GM12878 (cell line): ENCODE results near the gene ARHGAP26. TPM values are rescaled to one million over a fixed set of nuclear protein-coding genes. Genes with fewer than 3 reads are reported as not detected.

ENCODE experiments used
- ATAC-seq: fragments of 200-7000 bp; cut with Tn5 transposase; 3 replicates; pipeline ENCODE4 v1.9.1; 2020; ENCODE audit warnings: mild to moderate bottlenecking, moderate library complexity
- BruUV-seq: library from RNA; stranded (reverse); fragments of 400-500 nt; replicated peaks from 2 replicates; lab custom pipeline; 2021; lab: Mats Ljungman, UMichigan
- CTCF ChIA-PET: fragments of 300-600 bp; sonication (Branson Sonifier 250); formaldehyde crosslinking; extraction: SDS; loops from one replicate; lab custom pipeline; 2021; ENCODE audit warnings: inconsistent platforms; lab: Yijun Ruan, JAX
- POLR2A ChIA-PET: fragments of 350-600 bp; formaldehyde crosslinking; extraction: SDS; loops from one replicate; lab custom pipeline; 2021; ENCODE audit warnings: inconsistent platforms; lab: Charles Lee
- RAD21 ChIA-PET: fragments of 300-600 bp; sonication (Branson Sonifier 250); formaldehyde crosslinking; loops from one replicate; lab custom pipeline; 2023; ENCODE audit warnings: antibody characterized with exemption; ENCODE audit not compliant: unreplicated experiment; lab: Charles Lee
- SMC1A ChIA-PET: fragments of 300-600 bp; sonication (Branson Sonifier 250); formaldehyde crosslinking; loops from one replicate; lab custom pipeline; 2023; ENCODE audit not compliant: unreplicated experiment, uncharacterized antibody; lab: Charles Lee
- DNase-seq: peaks from one replicate; pipeline ENCODE4 v3.0.0-alpha.2; 2011; ENCODE audit warnings: low read depth, low spot score
- FAIRE-seq: peaks from 3 replicates; lab custom pipeline; 2011; peaks lifted over from hg19 to GRCh38; lab: Jason Lieb, UNC
- H2AFZ ChIP-seq: 2 replicates; pipeline ENCODE4 v1.6.0; 2011; ENCODE audit warnings: low read depth, low read length, control low read depth; ENCODE audit not compliant: control insufficient read depth
- H3K27ac ChIP-seq: 2 replicates; pipeline ENCODE4 v1.5.1; 2011; ENCODE audit warnings: control low read depth; ENCODE audit not compliant: control insufficient read depth, insufficient read depth
- H3K27me3 ChIP-seq, 2 experiments: replicated peaks in 1 of 2; 2 replicates each; pipeline versions ENCODE4 v1.6.0 to v1.6.1; 2011; ENCODE audit warnings: low read length in 1 of 2; ENCODE audit not compliant: control insufficient read depth in 2 of 2, insufficient read depth in 2 of 2
- H3K36me3 ChIP-seq, 2 experiments: 2 replicates each; pipeline ENCODE4 v1.5.1; 2011; ENCODE audit warnings: low read length in 1 of 2; ENCODE audit not compliant: control insufficient read depth in 2 of 2, insufficient read depth in 2 of 2
- H3K4me1 ChIP-seq: 2 replicates; pipeline ENCODE4 v1.6.1; 2011; ENCODE audit warnings: mild to moderate bottlenecking, low read length, moderate library complexity, mixed read lengths; ENCODE audit not compliant: control insufficient read depth, insufficient read depth
- H3K4me2 ChIP-seq: 2 replicates; pipeline ENCODE4 v1.6.0; 2011; ENCODE audit warnings: control low read depth; ENCODE audit not compliant: control insufficient read depth, insufficient read depth
- H3K4me3 ChIP-seq: fragments of 200-600 bp; sonication (generic); 2 replicates; pipeline ENCODE4 v1.5.1; 2016
- H3K79me2 ChIP-seq: 2 replicates; pipeline ENCODE4 v1.6.0; 2011; ENCODE audit warnings: low read length; ENCODE audit not compliant: control insufficient read depth, insufficient read depth
- H3K9ac ChIP-seq: 2 replicates; pipeline ENCODE4 v1.8.0; 2011; ENCODE audit warnings: low read length, control low read depth, mixed read lengths; ENCODE audit not compliant: control insufficient read depth, insufficient read depth
- H3K9me3 ChIP-seq: replicated peaks from 3 replicates; pipeline ENCODE4 v1.5.1; 2011; ENCODE audit warnings: mild to moderate bottlenecking, low read length; ENCODE audit not compliant: control insufficient read depth, insufficient read depth
- H4K20me1 ChIP-seq: 2 replicates; pipeline ENCODE4 v1.6.0; 2011; ENCODE audit not compliant: control insufficient read depth, insufficient read depth
- BACH1 ChIP-seq: fragments of 450-650 bp; IDR thresholded peaks from 2 replicates; pipeline ENCODE4 v1.6.1; 2017; ENCODE audit warnings: mild to moderate bottlenecking, borderline replicate concordance
- BHLHE40 ChIP-seq, 2 experiments: fragments of 450-650 bp in 1 of 2; IDR thresholded peaks; 2 replicates each; pipeline ENCODE4 v1.6.1; 2011 to 2017; ENCODE audit warnings: low read depth in 2 of 2, borderline replicate concordance in 1 of 2, improper control_type of control experiment in 1 of 2, low read length in 1 of 2, mild to moderate bottlenecking in 1 of 2
- CBX5 ChIP-seq: sonication (generic); IDR thresholded peaks from 2 replicates; pipeline ENCODE4 v1.6.1; 2016; ENCODE audit warnings: low read depth, moderate library complexity, mild to moderate bottlenecking, inconsistent platforms
- ESRRA ChIP-seq: IDR thresholded peaks from 2 replicates; pipeline ENCODE4 v1.6.1; 2012; ENCODE audit warnings: mild to moderate bottlenecking, low read length, improper control_type of control experiment
- HDAC2 ChIP-seq: fragments of 200-600 bp; sonication (generic); IDR thresholded peaks from 2 replicates; pipeline ENCODE4 v1.6.1; 2017
- IKZF2 ChIP-seq, 2 experiments: fragments of 450-650 bp; IDR thresholded peaks; 2 replicates each; pipeline ENCODE4 v1.6.1; 2017; ENCODE audit warnings: mild to moderate bottlenecking in 2 of 2, moderate library complexity in 2 of 2
- JUND ChIP-seq: IDR thresholded peaks from 2 replicates; pipeline ENCODE4 v1.6.1; 2012; ENCODE audit warnings: low read depth, mild to moderate bottlenecking, low read length, improper control_type of control experiment, moderate library complexity
- KLF5 ChIP-seq: fragments of 450-650 bp; IDR thresholded peaks from 2 replicates; pipeline ENCODE4 v1.6.1; 2014; ENCODE audit warnings: mild to moderate bottlenecking; ENCODE audit not compliant: partially characterized antibody
- LARP7 ChIP-seq: fragments of 450-650 bp; IDR thresholded peaks from 2 replicates; pipeline ENCODE4 v1.6.1; 2017; ENCODE audit warnings: mild to moderate bottlenecking
- MLLT1 ChIP-seq: fragments of 450-650 bp; IDR thresholded peaks from 2 replicates; pipeline ENCODE4 v1.6.1; 2016; ENCODE audit warnings: mild to moderate bottlenecking
- NFYB ChIP-seq: IDR thresholded peaks from 2 replicates; pipeline ENCODE4 v1.6.1; 2011; ENCODE audit warnings: low read depth, mild to moderate bottlenecking, low read length, improper control_type of control experiment, moderate library complexity; ENCODE audit not compliant: insufficient read depth
- NR2C1 ChIP-seq: fragments of 450-650 bp; IDR thresholded peaks from 2 replicates; pipeline ENCODE4 v1.6.1; 2017; ENCODE audit warnings: antibody characterized with exemption, mild to moderate bottlenecking, moderate library complexity
- NRF1 ChIP-seq: conservative IDR thresholded peaks from 2 replicates; pipeline ENCODE4 v1.6.1; 2011; ENCODE audit warnings: mild to moderate bottlenecking, low read depth, low read length, improper control_type of control experiment
- SREBF2 ChIP-seq: IDR thresholded peaks from 2 replicates; pipeline ENCODE4 v1.6.1; 2012; ENCODE audit warnings: mild to moderate bottlenecking, low read length
- SUPT20H ChIP-seq: IDR thresholded peaks from 2 replicates; pipeline ENCODE4 v1.6.1; 2011; ENCODE audit warnings: low read depth, mild to moderate bottlenecking, low read length, moderate library complexity, borderline replicate concordance; ENCODE audit not compliant: control insufficient read depth
- SUZ12 ChIP-seq: fragments of 200-600 bp; sonication (generic); IDR thresholded peaks from one replicate; pipeline ENCODE4 v1.6.1; 2018; ENCODE audit warnings: antibody characterized with exemption, mild to moderate bottlenecking; ENCODE audit not compliant: unreplicated experiment
- TCF12 ChIP-seq: IDR thresholded peaks from 2 replicates; pipeline ENCODE4 v1.6.1; 2011; ENCODE audit warnings: low read depth, mild to moderate bottlenecking, low read length
- ZNF592 ChIP-seq: fragments of 450-650 bp; IDR thresholded peaks from 2 replicates; pipeline ENCODE4 v1.6.1; 2017; ENCODE audit warnings: mild to moderate bottlenecking, moderate library complexity
- ZNF622 ChIP-seq: fragments of 450-650 bp; IDR thresholded peaks from 2 replicates; pipeline ENCODE4 v1.6.1; 2017; ENCODE audit warnings: mild to moderate bottlenecking, inconsistent platforms
- WGBS: methylation state at CpG from one replicate; pipeline ENCODE4 v1.1.6; 2016; ENCODE audit warnings: low lambda C conversion rate; ENCODE audit not compliant: insufficient replicate concordance, insufficient coverage; ENCODE audit errors: missing lambda C conversion rate; 5-methylcytosine and 5-hydroxymethylcytosine counted together
- in situ Hi-C: fragments of 300-500 bp; cut with MboI; formaldehyde crosslinking; loops from 9 replicates; pipeline ENCODE4 v1.14.3; 2018; ENCODE audit warnings: mixed read lengths
- intact Hi-C: fragments of 100-400 bp; cut with micrococcal nuclease; formaldehyde crosslinking; loops from one replicate; pipeline ENCODE4 v1.14.2; 2022; ENCODE audit not compliant: unreplicated experiment
- polyA plus RNA-seq, 11 experiments: library from polyadenylated mRNA; depleted of rRNA in 4 of 11; unstranded in 6 of 11; stranded (reverse) in 5 of 11; fragments of >200 nt; fragmentation: Nextera tagmentation in 4 of 11; fragmentation: Illumina TruSeq in 1 of 11; extraction: Ambion mirVana in 4 of 11; extraction: Trizol in 1 of 11; gene quantifications; 1 replicate in 1 of 11; 2 replicates in 10 of 11; pipeline versions ENCODE4 v1.2.1 to v1.2.3, GENCODE V29; 2011 to 2016; ENCODE audit warnings: inconsistent platforms in 2 of 11, missing spikeins in 2 of 11, low read depth in 1 of 11
- total RNA-seq, 4 experiments: library from RNA; depleted of rRNA in 3 of 4; stranded (reverse); fragments of >200 nt in 3 of 4; fragmentation: Illumina TruSeq in 1 of 4; extraction: Trizol in 1 of 4; gene quantifications; 2 replicates each; pipeline versions ENCODE4 v1.2.1 to v1.2.3, GENCODE V29; 2013 to 2021

The ARHGAP26 gene
- total and polyA plus RNA-seq, 10 of the 15 experiments (the other 5 are each of a cell fraction or from before 2014, with no cell fraction given): 9.4 to 41.5 (median 19.3) TPM

GRCh38 chr5:143213231-143213850 is 443.2 kb downstream of the ARHGAP26 start:
- Histone ChIP-seq H3K27ac (peak overlapping the region; percentile 100), H3K27me3 (no peaks in the 10 kb centered on the region), H3K9me3 (no peaks in the 10 kb centered on the region), H4K20me1 (no peaks in the 10 kb centered on the region), H3K4me1 (peaks cover 76% of the 10 kb centered on the region), H3K4me3 (peak overlapping the region; percentile 6; the same call in 1 of the 2 replicates), H3K4me2 (peak overlapping the region; percentile 85), H3K79me2 (peaks cover 39% of the 10 kb centered on the region), H3K9ac (peak overlapping the region; percentile 95), H2AFZ (peak overlapping the region; percentile 68), H3K36me3 (peaks cover 4 to 5% of the 10 kb centered on the region in 2 experiments; a peak in 3 of 4 replicates)
- ChIA-PET RAD21 (interaction anchor here (0.6 to 12.2 kb wide), 35 partner anchors 8 to 614 kb away, joined by 3 to 482 read pairs (median 5); partner anchors contain the start of gene NR3C1), POLR2A (interaction anchor here (0.5 to 2.8 kb wide), 26 partner anchors 9 to 270 kb away, joined by 3 to 44 read pairs (median 4); no protein-coding TSS in a partner anchor), CTCF (interaction anchor here (0.6 to 2.6 kb wide), 25 partner anchors 8 to 612 kb away, joined by 3 to 36 read pairs (median 4); partner anchors contain the start of gene NR3C1), SMC1A (interaction anchor here (0.6 to 11.0 kb wide), 49 partner anchors 8 to 755 kb away, joined by 3 to 423 read pairs (median 4); partner anchors contain the start of gene NR3C1)
- FAIRE-seq (no peak), DNase-seq (no peak), ATAC-seq (peak; percentile 6)
- WGBS: 3% methylated on average over 6 of the region's 6 CpGs
- intact Hi-C loops: loop anchor here (5.0 kb wide), 1 partner anchor 74 kb away; no protein-coding TSS in a partner anchor
- in situ Hi-C loops: no loop called here
- TSS peak; percentile 81 for BruUV-seq
- TF ChIP-seq SUPT20H (no peak), NR2C1 (no peak), CBX5 (no peak), BHLHE40 (IDR thresholded peaks at IDR 0.05; ENCODE audit: borderline replicate concordance in 1 of 2, low read depth in 2 of 2, low read length in 1 of 2) (peak; percentile 47 to 77; a peak in 3 of 4 replicates), ZNF592 (peak; percentile 4; the same call in 1 of the 2 replicates), BACH1 (no peak), TCF12 (peak; percentile 3; the same call in 1 of the 2 replicates), JUND (no peak), ESRRA (no peak), HDAC2 (no peak), SREBF2 (no peak), KLF5 (no peak), ZNF622 (no peak), LARP7 (0 out of 2 replicates have a peak, but pooled peaks have one; percentile 14), IKZF2 (IDR thresholded peaks at IDR 0.05) (peak; percentile 54 to 73; a peak in 3 of 4 replicates), NRF1 (no peak), NFYB (no peak), MLLT1 (0 out of 2 replicates have a peak, but pooled peaks have one; percentile 73), SUZ12 (no peak)
